CD14-positive monocyte (primary cell): Measurements from ENCODE around the gene ANKLE1. TPM values are rescaled to one million over a fixed set of nuclear protein-coding genes. Genes with fewer than 3 reads are reported as not detected.

Source experiments
- DNase-seq, 3 donors: peaks; one replicate each; pipeline ENCODE4 v3.0.0-alpha.2; 2011 to 2022
- H2AFZ ChIP-seq: 2 replicates; pipeline ENCODE4 v1.6.0; 2012; ENCODE audit warnings: mild to moderate bottlenecking, low read depth, low read length, inconsistent platforms; ENCODE audit not compliant: insufficient read depth, poor library complexity, severe bottlenecking
- H3K27ac ChIP-seq, 2 donors: 1 replicate in 1 of 2; 2 replicates in 1 of 2; pipeline ENCODE4 v1.5.1; 2012 to 2013; ENCODE audit warnings: low read length in 2 of 2, control low read depth in 1 of 2, inconsistent platforms in 1 of 2, low read depth in 1 of 2, mild to moderate bottlenecking in 1 of 2
- H3K27me3 ChIP-seq, 2 donors: one replicate each; pipeline versions ENCODE4 v1.6.0 to v1.6.1; 2011 to 2013; ENCODE audit warnings: low read length in 2 of 2; ENCODE audit not compliant: control insufficient read depth in 2 of 2, insufficient read depth in 2 of 2
- H3K36me3 ChIP-seq, 2 donors: replicated peaks in 1 of 2; 1 replicate in 1 of 2; 2 replicates in 1 of 2; pipeline versions ENCODE4 v1.5.1 to v1.6.1; 2012 to 2013; ENCODE audit warnings: low read length in 2 of 2, control low read depth in 1 of 2, inconsistent platforms in 1 of 2, mild to moderate bottlenecking in 1 of 2; ENCODE audit not compliant: insufficient read depth in 2 of 2, control insufficient read depth in 1 of 2
- H3K4me1 ChIP-seq, 2 donors: 1 replicate in 1 of 2; 2 replicates in 1 of 2; pipeline versions ENCODE4 v1.5.1 to v1.6.1; 2012 to 2013; ENCODE audit warnings: low read length in 2 of 2, control low read depth in 1 of 2, inconsistent platforms in 1 of 2, mild to moderate bottlenecking in 1 of 2, moderate library complexity in 1 of 2; ENCODE audit not compliant: insufficient read depth in 2 of 2, control insufficient read depth in 1 of 2
- H3K4me2 ChIP-seq: replicated peaks from 2 replicates; pipeline ENCODE3; 2012; ENCODE audit warnings: low read length, moderate library complexity, mild to moderate bottlenecking; ENCODE audit not compliant: poor library complexity, severe bottlenecking; ENCODE audit errors: extremely low read depth
- H3K4me3 ChIP-seq, 3 experiments: fragments of 200-600 bp in 1 of 3; sonication (generic) in 1 of 3; replicated peaks in 1 of 3; 1 replicate in 2 of 3; 2 replicates in 1 of 3; pipeline ENCODE4 v1.5.1; 2011 to 2013; ENCODE audit warnings: low read length in 3 of 3, mild to moderate bottlenecking in 3 of 3, control low read depth in 2 of 3, low read depth in 2 of 3, inconsistent platforms in 1 of 3, moderate library complexity in 1 of 3
- H3K79me2 ChIP-seq: 2 replicates; pipeline ENCODE4 v1.6.0; 2012; ENCODE audit warnings: mild to moderate bottlenecking, control low read depth, inconsistent platforms, low read length, moderate library complexity; ENCODE audit not compliant: insufficient read depth
- H3K9ac ChIP-seq: 2 replicates; pipeline ENCODE4 v1.6.0; 2017; ENCODE audit warnings: low read length, mild to moderate bottlenecking; ENCODE audit not compliant: insufficient read depth, poor library complexity, severe bottlenecking
- H3K9me3 ChIP-seq, 2 donors: replicated peaks in 1 of 2; 1 replicate in 1 of 2; 2 replicates in 1 of 2; pipeline versions ENCODE4 v1.5.1 to v1.6.1; 2012 to 2013; ENCODE audit warnings: low read length in 2 of 2, control low read depth in 1 of 2; ENCODE audit not compliant: control insufficient read depth in 1 of 2, insufficient read depth in 1 of 2
- H4K20me1 ChIP-seq: 2 replicates; pipeline ENCODE4 v1.6.0; 2012; ENCODE audit warnings: mild to moderate bottlenecking, low read length, control low read depth, moderate library complexity; ENCODE audit not compliant: insufficient read depth
- H3K27ac Mint-ChIP-seq, 7 donors: one replicate each; pipeline ENCODE4 v1.8.0; 2020; ENCODE audit warnings: mild to moderate bottlenecking in 7 of 7, mixed read lengths in 7 of 7, moderate library complexity in 6 of 7, inconsistent platforms in 2 of 7
- H3K27me3 Mint-ChIP-seq, 3 donors: one replicate each; pipeline ENCODE4 v1.8.0; 2021 to 2022; ENCODE audit warnings: low read depth in 3 of 3, mild to moderate bottlenecking in 3 of 3, mixed read lengths in 3 of 3, moderate library complexity in 3 of 3, inconsistent platforms in 1 of 3
- H3K36me3 Mint-ChIP-seq, 2 donors: one replicate each; pipeline ENCODE4 v1.8.0; 2020; ENCODE audit warnings: mixed read lengths in 2 of 2, inconsistent platforms in 1 of 2, mild to moderate bottlenecking in 1 of 2
- H3K4me1 Mint-ChIP-seq: one replicate; pipeline ENCODE4 v1.8.0; 2020; ENCODE audit warnings: mild to moderate bottlenecking, mixed read lengths
- H3K4me3 Mint-ChIP-seq, 2 donors: one replicate each; pipeline ENCODE4 v1.8.0; 2020; ENCODE audit warnings: mild to moderate bottlenecking in 2 of 2, mixed read lengths in 2 of 2, moderate library complexity in 1 of 2
- H3K9me3 Mint-ChIP-seq, 7 donors: one replicate each; pipeline ENCODE4 v1.8.0; 2020 to 2022; ENCODE audit warnings: mixed read lengths in 7 of 7, mild to moderate bottlenecking in 6 of 7, moderate library complexity in 6 of 7, inconsistent platforms in 2 of 7
- CTCF ChIP-seq: fragments of 200-600 bp; IDR thresholded peaks from one replicate; pipeline ENCODE4 v1.8.0; 2022; ENCODE audit warnings: antibody characterized with exemption, mild to moderate bottlenecking
- WGBS: methylation state at CpG from one replicate; pipeline ENCODE4 v1.1.5; 2013; ENCODE audit warnings: missing lambda C conversion rate; ENCODE audit not compliant: insufficient coverage; 5-methylcytosine and 5-hydroxymethylcytosine counted together
- intact Hi-C, 2 donors: fragments of 100-400 bp; cut with micrococcal nuclease; formaldehyde crosslinking; loops; one replicate each; pipeline versions ENCODE4 v1.15.0 to v1.15.1; 2023
- polyA plus RNA-seq, 3 donors: library from polyadenylated mRNA; depleted of rRNA in 1 of 3; unstranded in 2 of 3; stranded (reverse) in 1 of 3; fragments of 300-500 nt in 2 of 3; fragments of >200 nt in 1 of 3; fragmentation: Illumina TruSeq in 2 of 3; gene quantifications; 1 replicate in 2 of 3; 2 replicates in 1 of 3; pipeline ENCODE4 v1.2.3, GENCODE V29; 2012 to 2021

The ANKLE1 gene
- polyA plus RNA-seq, 3 donors = 1.3 to 8.5 (median 2.2) TPM

- H3K36me3 ChIP-seq = peaks cover 12 to 27% of the 10 kb centered on the region in 2 donors
- peaks cover 6 to 12% of the 10 kb centered on the region in 2 donors for H3K9me3 ChIP-seq
- no peaks in the 10 kb centered on the region for H3K27me3 Mint-ChIP-seq
- peak overlapping the region in 1 of 7 donors; percentile 41 for H3K27ac Mint-ChIP-seq
- no peak overlapping the region for H2AFZ ChIP-seq
- H3K9me3 Mint-ChIP-seq = peaks cover 4 to 14% (median 12%) of the 10 kb centered on the region in 7 donors
- no peak overlapping the region for H3K27ac ChIP-seq
- H4K20me1 ChIP-seq = peaks cover 2% of the 10 kb centered on the region
- no peak overlapping the region for H3K9ac ChIP-seq
- no peaks in the 10 kb centered on the region for H3K27me3 ChIP-seq
- no peak overlapping the region for H3K4me2 ChIP-seq
- H3K4me3 Mint-ChIP-seq = no peak overlapping the region
- DNase-seq = no peak
- H3K79me2 ChIP-seq = peaks cover 20% of the 10 kb centered on the region
- intact Hi-C loops = loop anchor here in 1 of 2 donors (10.0 kb wide), 1 partner anchor 89 kb away; no protein-coding TSS in a partner anchor
- H3K36me3 Mint-ChIP-seq = peaks cover 15 to 45% of the 10 kb centered on the region in 2 donors
- H3K4me3 ChIP-seq = no peak overlapping the region
- peaks cover 9% of the 10 kb centered on the region for H3K4me1 Mint-ChIP-seq
- 80% methylated on average over 2 of the region's 4 CpGs for WGBS
- peaks cover 8 to 10% of the 10 kb centered on the region in 2 donors for H3K4me1 ChIP-seq
- no peak for TF ChIP-seq CTCF
Observed at GRCh38 chr19:17296273-17296672, 14.6 kb downstream of the ANKLE1 start.

- Mint-ChIP-seq H3K4me1 (peaks cover 9% of the 10 kb centered on the region), H3K4me3 (no peak overlapping the region), H3K36me3 (peaks cover 18 to 46% of the 10 kb centered on the region in 2 donors), H3K9me3 (peaks cover 4 to 14% (median 12%) of the 10 kb centered on the region in 7 donors), H3K27ac (peak overlapping the region in 1 of 7 donors; percentile 7), H3K27me3 (no peaks in the 10 kb centered on the region)
- peaks cover 6 to 12% of the 10 kb centered on the region in 2 donors for H3K9me3 ChIP-seq
- H3K9ac ChIP-seq = no peak overlapping the region
- WGBS = 100% methylated on average over 1 of the region's 6 CpGs
- no peak for DNase-seq
- peaks cover 14 to 27% of the 10 kb centered on the region in 2 donors for H3K36me3 ChIP-seq
- no peak overlapping the region for H3K4me2 ChIP-seq
- no peaks in the 10 kb centered on the region for H3K27me3 ChIP-seq
- H2AFZ ChIP-seq = no peak overlapping the region
- no peak overlapping the region for H3K4me3 ChIP-seq
- peaks cover 27% of the 10 kb centered on the region for H3K79me2 ChIP-seq
- intact Hi-C loops = loop anchor here in 1 of 2 donors (10.0 kb wide), 1 partner anchor 88 kb away; no protein-coding TSS in a partner anchor
- H3K27ac ChIP-seq = no peak overlapping the region
- TF ChIP-seq CTCF = no peak
- peaks cover 9% of the 10 kb centered on the region in 2 donors for H3K4me1 ChIP-seq
- H4K20me1 ChIP-seq = peaks cover 8% of the 10 kb centered on the region
Observed at GRCh38 chr19:17296976-17297375, 15.3 kb downstream of the ANKLE1 start.
